IPS DF 4.7 (cell line): ENCODE measurements around the gene CDK19.

Source experiments
- DNase-seq: peaks from one replicate; pipeline ENCODE4 v3.0.0-alpha.2; 2013; ENCODE audit warnings: low spot score; ENCODE audit errors: extremely low read depth

Gene CDK19

DNA sequence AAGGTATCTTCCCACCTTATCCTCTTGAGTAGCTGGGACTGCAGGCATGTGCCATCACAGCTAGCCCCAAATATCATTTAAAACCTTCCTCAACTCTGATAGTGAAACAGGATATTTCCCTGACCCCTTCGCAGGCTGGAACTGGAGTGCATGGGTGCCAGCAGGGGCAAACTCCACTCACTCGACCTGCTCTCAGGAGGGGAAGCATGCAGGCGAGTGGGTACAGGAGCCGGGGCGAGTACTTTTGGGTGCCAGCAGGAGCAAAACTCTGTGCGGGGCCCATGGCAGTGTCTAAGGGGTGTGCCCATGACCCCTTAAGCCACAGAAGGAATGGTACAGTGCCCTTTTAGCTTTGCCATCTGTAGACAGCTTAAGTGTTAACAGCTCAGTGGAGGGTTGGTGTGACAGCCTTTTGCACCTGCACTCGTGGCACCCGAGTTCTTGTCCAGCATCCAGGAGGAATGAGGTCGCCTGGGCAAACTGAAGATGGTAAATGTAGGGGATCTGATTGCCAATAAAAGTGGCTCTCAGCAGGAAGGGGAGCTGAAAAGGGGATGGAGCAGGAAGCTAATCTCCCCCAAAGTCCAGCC lies 155.1 kb downstream of the CDK19 start:
- no peak for DNase-seq

DNA sequence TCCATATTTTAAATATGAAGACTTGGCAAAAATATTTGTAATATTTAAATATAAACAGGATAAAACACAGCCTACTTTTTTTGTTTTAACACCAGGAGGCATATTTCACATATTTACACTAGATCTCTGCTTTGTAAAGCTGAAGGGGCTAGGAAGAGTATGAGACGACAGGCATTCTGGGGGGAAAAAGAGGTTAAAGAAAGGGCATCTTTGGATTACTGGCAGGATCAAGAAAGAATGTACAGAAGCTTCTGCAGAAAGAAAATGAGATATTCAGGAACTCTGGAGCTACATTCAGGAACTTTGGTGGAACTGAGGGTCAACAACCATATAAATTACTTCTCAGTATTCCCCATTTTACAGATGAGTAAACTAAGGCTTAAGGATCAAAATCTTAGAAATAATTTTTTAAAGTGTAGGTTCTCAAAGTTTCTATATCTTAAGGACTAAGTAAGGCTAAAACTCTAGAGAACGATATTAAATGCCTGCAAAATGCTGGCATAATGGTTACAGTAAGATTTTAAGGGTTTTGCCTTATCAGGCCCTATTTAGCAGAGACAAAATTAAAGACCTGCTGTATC lies 156.5 kb downstream of the CDK19 start:
- DNase-seq = no peak

DNA sequence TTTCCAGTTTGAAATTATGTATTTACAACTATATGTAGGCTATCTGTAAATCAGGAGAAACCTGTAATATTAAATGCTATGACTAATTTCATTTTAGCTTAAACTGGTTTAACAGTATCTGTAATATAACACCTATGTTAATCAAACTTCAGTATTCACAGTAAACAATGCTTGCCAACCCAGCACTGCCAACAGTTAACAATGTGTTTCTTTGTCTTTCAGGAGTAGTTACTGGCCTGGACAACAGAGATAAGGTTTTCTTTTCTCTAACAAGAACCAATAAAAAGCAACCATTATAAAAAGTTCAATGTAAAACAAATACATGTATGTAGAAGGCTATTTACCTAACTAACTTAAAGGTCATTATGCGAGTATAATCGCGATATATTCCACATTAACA lies 158.8 kb downstream of the CDK19 start:
- no peak for DNase-seq

DNA sequence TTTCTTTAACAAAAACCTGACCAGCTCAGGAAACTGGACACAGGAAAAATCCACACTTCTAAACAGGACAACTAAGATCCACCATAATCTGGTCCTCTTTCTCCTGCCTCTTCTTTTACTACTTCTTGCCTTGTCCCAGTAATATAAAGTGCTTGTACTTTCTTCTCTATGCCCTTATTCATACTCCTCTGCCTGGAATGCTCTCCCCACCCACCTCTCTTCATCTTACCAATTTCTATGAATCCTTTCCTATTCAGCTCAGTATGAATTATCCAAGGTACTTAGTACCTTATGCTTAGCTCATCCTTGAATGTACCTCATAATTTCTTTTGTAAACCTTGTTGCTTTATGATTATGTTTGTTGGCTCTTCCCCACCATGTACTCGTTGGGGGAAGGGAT lies 159.4 kb downstream of the CDK19 start:
- no peak for DNase-seq

DNA sequence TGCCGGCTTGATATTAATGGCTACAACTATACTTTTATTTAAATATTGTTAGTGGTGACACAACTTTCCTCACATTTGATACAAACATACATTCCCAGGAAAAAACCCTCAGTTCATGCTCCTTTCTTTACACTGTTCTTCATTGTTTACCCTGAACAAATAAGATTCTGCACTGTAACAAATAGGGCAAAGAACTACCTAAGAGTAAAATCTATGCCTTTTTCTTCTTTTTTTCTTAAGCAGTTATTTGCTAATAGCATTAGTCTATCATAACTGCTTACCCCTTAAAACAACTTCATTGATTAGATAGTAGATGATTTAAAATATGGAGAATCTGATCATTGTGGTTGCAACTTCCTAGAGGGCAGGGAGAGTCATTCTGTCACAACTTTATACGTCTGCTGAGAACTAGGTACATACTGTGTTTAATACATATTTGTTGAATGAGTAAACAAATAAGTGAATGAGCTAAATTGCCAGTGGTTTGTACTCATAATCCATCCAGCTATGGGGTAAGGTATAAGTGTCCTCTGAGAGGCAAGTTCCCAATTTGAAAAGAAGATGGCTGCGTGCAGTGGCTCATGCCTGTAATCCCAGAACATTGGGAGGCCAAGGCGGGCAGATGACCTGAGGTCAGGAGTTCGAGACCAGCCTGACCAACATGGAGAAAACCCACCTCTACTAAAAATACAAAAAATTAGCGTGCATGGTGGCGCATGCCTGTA lies 161.0 kb downstream of the CDK19 start:
- DNase-seq = no peak

DNA sequence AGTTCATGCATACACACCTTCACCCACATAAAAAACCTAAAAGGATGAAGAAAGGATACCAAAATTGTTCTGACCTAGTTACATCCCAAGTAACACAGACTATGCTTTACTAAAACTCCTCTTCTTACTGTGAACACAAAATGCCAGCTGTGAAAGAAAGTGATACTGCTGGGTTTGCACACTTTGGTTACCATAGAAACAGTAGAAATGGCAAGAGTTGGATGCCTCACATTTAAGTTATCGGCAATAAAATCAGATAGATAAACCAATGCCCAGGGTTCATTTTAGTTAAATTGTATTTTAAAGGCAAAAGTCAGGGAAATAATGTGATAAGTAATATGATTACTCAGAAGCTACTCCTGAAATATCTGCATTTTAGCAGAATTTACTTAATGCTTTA lies 161.9 kb downstream of the CDK19 start:
- no peak for DNase-seq

DNA sequence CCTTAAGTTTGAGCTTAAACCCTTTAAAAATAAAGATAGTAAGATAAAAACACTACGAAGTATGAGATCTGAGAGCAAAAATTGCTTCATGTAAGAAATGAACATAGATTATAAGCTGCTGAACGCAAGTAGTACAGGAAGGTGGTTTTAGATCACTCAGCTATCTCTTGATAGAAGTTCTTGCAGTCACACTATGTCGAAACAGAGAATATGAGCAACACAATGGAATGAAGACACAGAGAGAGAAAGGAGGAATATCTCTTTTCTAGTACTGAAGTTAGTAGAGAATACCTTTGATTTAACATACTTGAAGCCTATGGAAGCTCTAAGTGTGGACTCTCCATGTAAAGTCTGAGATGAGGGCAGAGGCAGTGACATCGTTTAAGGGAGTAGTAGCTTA lies 162.7 kb downstream of the CDK19 start:
- no peak for DNase-seq

DNA sequence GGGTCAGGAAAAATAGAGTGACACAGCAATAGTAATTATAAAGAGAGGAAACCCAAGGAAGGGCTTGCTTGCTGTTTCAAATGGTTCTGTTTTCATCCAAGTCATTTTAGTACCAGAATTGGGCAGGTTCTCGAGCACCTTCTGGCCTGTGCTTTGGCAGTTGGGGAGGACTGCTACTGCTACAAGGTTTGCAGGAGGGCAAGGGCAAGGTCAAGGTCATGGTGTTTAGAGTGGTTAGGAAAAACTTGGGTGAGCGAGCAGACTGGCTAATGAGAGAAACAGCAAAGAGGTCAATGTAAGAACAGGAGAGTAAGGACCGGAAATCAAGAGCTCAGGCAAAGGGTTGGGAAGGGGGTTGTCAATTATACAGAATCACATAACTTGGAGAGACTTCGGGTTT lies 164.5 kb downstream of the CDK19 start:
- DNase-seq = no peak

DNA sequence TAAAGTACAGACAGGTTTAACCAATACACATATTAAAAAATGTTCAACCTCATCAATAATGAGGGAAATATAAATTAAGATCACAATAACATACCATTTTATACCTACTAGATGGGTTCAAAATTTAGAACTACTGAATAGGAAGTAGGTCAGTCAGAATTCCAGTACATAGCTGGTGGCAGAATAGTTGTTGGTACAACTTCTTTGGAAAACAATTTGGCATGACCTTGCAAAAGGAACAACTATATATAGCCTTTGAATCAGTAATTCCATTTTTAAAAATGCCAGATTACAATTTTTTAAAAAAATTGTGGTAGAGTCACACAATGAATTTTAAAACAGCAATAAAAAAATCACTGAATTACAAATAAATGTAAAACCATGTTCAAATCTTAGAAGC lies 165.6 kb downstream of the CDK19 start:
- no peak for DNase-seq

DNA sequence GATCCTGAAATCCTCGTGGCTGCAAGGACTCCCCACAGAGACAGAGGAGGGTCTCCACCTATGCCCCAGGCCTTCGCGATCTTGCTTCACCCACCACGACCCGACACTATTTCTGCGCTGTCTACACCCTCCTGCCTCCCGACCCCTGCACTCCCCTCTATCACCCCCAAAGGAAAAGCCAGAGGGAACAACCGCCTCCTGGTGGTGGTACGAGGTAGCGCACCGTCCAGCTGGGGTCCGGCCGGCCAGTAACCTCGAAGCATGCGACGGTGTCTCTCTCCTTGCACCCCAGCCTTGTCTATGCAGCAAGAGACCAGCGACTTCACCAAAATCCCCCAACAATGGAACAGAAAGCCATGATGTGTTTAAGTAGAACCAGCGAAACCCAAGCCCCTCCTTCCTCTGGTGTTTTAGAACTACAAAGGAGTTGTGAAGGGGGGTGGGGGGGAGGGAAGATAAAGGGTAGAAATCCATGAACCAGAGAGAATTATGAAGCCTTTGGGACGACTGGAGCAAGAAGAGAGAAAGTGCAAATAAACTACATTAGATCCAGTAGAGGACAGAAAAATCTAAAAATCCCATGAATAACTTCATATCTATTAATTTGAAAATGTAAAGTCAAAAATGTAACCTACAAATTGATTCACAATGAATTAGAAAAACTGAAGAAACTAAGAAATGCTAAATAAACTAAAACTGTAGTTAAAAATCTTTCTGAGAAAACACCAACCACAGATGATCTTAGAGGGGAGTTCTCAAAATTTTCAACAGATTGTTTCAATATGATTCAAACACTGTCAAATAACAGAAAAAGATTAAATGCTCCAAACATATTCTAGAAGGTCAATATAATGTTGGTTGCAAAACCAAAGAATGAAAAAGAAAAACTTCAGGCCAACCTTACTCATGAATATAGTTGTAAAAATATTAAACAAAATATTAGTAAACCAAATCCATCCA lies 168.0 kb downstream of the CDK19 start:
- no peak for DNase-seq

DNA sequence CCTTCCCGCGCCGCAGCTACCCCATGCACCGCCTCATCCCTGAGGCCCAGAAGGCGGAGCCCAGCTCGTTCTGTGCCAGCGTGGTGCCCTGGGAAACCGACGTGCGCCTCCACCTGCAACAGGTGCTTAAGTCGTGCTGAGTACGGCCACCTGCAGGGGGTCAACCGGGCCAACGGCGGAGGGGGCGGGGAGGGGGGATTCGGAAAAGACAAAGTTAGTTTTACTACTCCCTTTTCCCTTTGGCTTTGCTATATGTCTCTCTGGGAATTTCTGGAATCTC lies 168.9 kb downstream of the CDK19 start:
- DNase-seq = no peak

DNA sequence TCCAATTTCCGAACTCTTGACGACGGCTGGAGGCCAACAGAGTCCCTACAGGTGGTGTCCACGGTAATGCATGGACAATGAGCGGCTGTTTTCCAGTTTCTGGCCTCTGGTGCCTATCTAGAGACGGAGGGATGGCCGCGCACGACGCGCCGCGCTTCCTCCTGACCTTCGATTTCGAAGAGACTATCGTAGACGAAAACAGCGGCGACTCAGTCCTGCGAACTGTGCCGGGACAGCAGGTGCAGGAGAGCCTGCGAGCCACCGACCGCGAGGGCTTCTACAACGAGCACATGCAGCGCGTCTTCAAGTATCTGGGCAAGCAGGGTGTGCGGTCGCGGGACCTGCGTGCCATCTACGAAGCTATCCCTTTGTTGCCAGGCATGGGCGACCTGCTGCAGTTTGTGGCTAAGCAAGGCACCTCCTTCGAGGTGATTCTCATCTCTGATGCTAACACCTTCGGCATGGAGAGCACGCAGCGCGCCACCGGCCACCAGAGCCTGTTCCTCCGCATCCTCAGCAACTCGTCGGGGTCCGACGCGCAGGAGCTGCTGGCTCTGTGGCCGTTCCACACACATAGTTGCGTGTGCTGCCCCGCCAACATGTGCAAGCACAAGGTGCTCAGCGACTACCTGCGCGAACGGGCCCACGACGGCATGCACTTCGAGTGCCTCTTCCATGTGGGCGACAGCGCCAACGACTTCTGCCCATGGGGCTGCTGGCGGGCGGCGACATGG lies 169.4 kb downstream of the CDK19 start:
- DNase-seq = no peak

DNA sequence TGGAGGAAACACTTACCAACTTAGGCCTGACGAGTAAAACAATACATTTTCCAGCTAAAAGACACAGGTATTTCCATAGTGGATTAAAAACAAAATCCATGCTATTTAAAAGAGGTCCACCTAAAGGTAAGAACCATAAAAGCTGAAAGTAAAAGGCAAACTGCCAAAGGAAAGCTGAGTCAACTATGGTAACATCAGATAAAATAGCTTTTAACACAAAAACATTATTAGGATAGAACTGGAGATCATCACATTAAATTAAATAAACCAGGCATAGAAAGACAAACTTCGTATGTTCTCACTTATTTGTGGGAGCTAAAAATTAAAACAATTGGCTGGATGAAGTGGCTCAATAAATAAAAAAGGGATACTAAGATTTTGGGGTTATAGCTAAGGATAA lies 172.1 kb downstream of the CDK19 start:
- DNase-seq = no peak

DNA sequence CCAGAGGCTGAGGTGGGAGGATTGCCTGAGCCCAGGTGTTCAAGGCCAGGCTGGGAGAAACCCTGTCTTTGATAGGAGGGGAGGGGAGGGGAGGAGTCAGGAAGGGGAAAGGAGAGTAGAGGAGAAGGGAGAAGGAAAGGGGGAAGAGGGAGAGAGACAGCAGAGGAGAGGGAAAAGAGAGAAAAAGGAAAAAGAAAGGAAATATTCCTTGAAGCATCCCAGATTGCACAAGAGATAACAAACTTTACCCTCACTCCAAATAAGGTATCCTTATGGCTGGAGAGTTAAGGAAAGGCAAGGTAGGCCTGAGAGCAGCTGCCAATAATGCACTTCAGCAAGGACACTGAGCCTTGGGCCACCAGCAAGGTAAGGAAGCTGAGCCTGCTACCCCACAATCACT lies 172.6 kb downstream of the CDK19 start:
- no peak for DNase-seq

DNA sequence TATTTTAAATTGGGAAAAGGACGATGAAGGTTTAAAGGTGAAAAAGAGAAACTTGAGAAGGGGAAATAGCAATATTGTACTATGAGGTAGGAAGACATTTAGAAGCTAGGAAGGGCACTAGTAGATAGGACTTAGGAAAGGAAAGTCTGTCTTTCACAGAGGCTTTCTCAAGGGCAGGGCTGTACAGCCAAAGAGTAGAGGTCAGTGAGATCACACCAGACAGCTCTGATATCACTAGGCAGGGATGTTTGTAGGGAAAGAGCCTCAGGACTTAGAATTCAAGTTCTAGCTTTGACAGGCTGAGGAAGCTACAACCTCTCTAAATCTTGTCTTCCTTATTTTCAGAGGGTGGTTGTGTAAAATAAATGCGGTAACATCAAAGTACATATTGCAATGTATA lies 178.5 kb downstream of the CDK19 start:
- no peak for DNase-seq

DNA sequence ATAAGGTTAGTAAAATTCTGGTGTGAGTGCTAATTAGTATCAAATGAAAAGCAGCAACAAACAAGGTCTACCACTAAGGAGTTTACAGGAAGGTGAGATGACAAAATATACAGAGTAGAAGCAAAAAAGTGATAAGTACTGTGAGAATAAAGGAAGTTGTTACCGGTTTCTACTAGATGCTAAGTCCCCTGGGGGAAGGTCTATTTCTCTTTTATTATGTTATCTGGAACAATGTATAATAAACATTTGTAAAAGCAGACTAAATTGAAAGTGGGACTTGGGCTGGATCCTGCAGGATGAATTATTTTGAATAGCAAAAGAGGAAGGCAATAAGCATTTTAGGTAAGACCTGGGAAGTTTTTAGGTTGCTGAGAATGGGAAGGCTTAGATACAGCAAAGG lies 180.2 kb downstream of the CDK19 start:
- DNase-seq = no peak

DNA sequence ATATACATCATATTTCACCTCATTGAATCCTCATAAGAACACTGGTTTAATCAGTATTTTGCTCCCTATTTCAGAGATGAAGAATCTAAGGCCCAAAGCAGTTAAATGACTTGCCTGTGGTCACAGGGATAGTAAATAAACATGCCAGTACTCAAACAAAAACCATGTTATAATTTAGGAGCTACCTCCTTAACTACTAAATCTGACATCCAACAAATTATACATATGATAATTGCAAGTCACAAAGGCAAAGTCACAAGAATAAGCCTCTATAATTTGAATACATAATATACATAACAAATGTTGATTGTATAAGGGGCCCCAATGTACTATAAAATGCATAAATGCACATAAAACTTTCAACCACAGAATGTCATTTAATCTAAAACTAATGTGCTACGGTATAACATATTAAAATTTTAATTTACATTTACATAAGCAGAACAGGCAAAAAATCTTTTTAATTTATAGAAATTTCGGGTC lies 181.5 kb downstream of the CDK19 start:
- DNase-seq = no peak

DNA sequence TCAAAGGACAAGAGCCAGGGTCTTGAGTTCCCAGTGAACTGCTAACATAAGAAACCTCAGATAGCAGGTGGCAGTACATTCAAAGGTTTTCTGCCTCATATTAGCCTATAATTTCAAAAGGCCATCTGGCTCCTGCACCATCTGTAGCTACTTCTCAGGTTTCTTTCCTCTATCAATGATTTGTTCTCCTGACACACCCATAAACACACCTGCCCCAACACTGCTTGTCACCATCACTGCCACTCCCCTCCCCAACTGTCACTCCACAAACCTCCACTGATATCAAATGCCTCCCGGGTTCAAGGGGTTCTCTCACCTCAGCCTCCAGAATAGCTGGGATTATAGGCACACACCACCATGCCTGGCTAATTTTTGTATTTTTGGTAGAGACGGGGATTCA lies 186.1 kb downstream of the CDK19 start:
- no peak for DNase-seq

DNA sequence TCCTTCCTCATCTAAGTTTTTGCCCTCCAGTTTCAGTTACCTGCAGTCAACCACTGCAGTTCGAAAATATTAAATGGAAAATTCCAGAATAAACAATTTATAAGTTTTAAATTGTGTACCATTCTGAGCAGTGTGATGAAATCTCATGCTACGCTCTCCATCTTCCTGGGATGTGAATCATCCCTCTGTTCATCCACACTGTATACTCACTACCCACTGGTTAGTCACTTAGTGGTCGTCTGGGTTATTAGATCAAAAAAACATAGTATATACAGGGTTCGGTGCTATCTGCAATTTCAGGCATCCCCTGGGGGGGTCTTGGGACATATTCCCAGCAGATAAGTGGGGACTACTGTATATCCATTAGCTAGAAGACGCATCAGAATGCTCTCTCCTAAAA lies 186.9 kb downstream of the CDK19 start:
- no peak for DNase-seq

DNA sequence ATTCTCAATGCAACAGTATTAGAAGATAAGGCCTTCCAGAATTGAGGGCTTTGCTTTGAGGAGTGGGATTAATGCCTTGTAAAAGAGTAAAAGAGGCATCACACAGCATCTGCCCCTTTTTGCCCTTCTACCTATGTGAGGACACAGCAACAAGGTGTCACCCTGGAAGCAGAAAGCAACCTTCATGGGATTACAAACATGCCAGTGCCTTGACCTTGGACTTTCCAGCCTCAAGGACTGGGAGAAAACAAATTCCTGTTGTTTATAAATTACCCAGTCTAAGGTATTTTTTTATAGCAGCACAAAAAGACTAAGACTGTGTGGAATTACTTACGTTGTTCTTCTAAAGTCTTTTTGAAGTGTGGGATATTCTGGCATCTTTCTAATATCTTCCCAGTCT lies 188.8 kb downstream of the CDK19 start:
- DNase-seq = no peak

DNA sequence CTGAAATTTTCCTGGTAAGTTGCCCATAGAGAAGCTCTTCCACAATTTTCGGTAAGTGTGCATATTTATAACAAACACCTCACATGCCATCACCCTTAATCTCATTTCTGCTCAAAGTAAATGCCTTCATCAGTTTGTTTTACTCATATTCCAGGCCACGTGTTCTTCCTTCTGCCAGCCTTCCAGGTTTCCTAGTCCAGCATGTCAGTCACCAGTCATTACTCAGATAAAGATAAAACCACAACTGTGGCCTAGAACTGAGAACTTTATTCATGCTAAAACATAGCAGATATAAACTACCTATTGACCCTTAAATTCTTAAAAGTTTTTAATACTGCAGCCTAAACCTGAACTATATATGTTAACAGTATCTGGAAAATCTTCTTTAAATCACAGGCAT lies 189.4 kb downstream of the CDK19 start:
- no peak for DNase-seq
